Body of pancreas (tissue), 4 donors: ENCODE results near the gene PPIG.
"Not testable (repeated sequence)": the region's sequence is repeated elsewhere in the genome, so short reads cannot be mapped to it uniquely, and the experiment has no call there.

Source experiments
- CTCF ChIP-seq, 7 experiments: fragments of 450-650 bp in 4 of 7; fragments of 200-600 bp in 3 of 7; sonication (generic) in 3 of 7; IDR thresholded peaks; one replicate each; pipeline ENCODE4 v1.5.1; 2016 to 2019; ENCODE audit warnings: antibody characterized with exemption in 7 of 7
- POLR2A ChIP-seq, 3 donors: fragments of 450-650 bp; IDR thresholded peaks; one replicate each; pipeline ENCODE4 v1.6.1; 2016; ENCODE audit warnings: antibody characterized with exemption in 3 of 3, mild to moderate bottlenecking in 2 of 3

GRCh38 chr2:169582552-169583266 is 1.4 kb upstream of the PPIG start:
- not testable (repeated sequence) for TF ChIP-seq POLR2A, CTCF (IDR thresholded peaks at IDR 0.05)
